Measurements from ENCODE around the gene ARID4A.
A peak's percentile ranks its signal among the peaks of the same experiment; 100 is the strongest.

- TF ChIP-seq CTCF (IDR thresholded peaks at IDR 0.05; ENCODE audit: low read length): peak; percentile 52
- TF ChIP-seq EZH2 (IDR thresholded peaks at IDR 0.05; ENCODE audit: borderline replicate concordance, low read length): no peak
Observed at GRCh38 chr14:58362798-58363412, 64.5 kb downstream of the ARID4A start.
